Nasal cavity respiratory epithelium epithelial cell of viscerocranial mucosa (primary cell): ENCODE data around the gene SLC28A1. TPM values are rescaled to one million over a fixed set of nuclear protein-coding genes. Genes with fewer than 3 reads are reported as not detected.

Experiments used
- total RNA-seq: library from RNA; depleted of rRNA; stranded (reverse); fragments of >200 nt; gene quantifications from 2 replicates; pipeline ENCODE4 v1.2.3, GENCODE V29; 2014

Gene SLC28A1, protein sequence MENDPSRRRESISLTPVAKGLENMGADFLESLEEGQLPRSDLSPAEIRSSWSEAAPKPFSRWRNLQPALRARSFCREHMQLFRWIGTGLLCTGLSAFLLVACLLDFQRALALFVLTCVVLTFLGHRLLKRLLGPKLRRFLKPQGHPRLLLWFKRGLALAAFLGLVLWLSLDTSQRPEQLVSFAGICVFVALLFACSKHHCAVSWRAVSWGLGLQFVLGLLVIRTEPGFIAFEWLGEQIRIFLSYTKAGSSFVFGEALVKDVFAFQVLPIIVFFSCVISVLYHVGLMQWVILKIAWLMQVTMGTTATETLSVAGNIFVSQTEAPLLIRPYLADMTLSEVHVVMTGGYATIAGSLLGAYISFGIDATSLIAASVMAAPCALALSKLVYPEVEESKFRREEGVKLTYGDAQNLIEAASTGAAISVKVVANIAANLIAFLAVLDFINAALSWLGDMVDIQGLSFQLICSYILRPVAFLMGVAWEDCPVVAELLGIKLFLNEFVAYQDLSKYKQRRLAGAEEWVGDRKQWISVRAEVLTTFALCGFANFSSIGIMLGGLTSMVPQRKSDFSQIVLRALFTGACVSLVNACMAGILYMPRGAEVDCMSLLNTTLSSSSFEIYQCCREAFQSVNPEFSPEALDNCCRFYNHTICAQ
- not detected in 2 replicates for total RNA-seq

DNA sequence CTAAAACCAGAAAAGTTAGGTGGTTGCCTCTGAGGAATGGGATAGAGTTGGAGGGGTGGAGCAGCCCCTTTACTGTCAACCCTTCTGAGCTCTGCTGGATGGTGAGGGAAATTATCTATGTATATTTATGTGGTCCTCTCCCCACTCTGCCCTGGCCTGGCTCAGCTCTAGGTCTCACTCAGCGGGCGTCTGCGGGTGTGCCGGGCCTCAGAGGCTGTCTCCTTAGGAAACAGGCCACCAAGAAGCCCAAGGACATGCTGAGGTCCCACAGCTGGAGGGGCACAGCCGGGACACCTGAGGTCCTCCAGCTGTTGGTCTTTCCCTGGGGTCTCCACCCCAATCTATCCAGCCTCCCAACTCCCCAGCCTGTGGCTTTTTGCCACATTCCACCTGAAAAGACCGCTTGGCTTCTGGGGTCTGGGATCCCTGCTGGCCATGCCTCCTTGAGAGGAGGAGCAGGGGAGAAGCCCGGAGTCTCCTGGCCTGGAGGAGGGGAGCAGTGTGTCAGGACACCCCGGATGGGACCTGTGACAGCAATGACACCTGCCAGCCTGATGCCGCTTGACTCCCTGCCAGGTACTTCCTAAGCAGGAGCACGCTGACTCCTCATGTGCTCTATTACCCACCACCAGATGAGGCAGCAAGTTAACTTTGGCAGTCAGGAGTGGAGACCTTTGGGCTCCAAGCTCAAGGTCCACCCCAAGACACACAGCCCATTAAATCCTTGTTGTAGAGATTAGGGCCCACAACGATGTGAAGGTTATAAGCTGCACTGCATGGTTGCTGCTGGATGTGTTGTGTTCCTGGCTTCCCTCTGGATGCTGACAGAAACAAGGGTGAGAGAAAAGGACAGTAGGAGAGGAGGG, at the start of gene SLC28A1:
SLC28A1 (plus strand) TSS at position 747 of the 866 bp plus-strand sequence. CDS start 3,099 bp downstream, outside the sequence.

DNA sequence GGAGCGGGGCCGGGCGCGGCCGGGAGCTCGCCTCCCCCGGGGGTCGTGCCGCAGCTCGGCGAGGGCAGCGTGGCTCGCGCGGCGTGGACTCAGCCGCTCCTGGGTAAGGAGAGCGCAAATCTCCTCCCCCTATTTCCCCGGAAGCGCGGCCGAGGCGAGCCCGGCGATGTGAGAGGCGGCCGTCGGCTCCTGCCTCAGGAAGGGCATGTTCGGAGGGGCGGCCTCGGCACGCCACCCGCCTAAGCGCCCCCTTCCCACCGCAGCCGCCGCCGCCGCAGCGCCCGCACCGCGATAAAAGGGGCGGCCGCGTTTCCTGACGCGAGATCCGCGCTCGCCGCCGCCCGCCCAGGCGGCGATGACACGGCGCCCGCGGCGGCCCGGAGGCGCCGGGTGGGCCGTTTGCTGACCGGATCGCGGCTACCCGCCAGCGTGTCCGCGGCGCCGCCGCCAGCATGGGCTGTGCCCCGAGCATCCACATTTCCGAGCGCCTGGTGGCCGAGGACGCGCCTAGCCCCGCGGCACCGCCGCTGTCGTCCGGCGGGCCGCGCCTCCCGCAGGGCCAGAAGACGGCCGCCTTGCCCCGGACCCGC, 97.3 kb downstream of the SLC28A1 start, which contains the start of gene PDE8A:
PDE8A (plus strand) TSS at position 146 of the 590 bp plus-strand sequence; CDS start at position 453, 307 bp downstream.

Other genes with a start within 250 kb of the SLC28A1 start
- gene WDR73, start 230.4 kb upstream of the SLC28A1 start, total RNA-seq, result 27.7 and 28.7 TPM in 2 replicates
- gene NMB, start 226.5 kb upstream of the SLC28A1 start, total RNA-seq, result 1.2 and 1.4 TPM in 2 replicates
- 172 and 190 TPM in 2 replicates for gene SEC11A, start 168.5 kb upstream of the SLC28A1 start, total RNA-seq
- 3.4 and 9.9 TPM in 2 replicates for gene ZNF592, start 136.1 kb upstream of the SLC28A1 start, total RNA-seq
- under 0.01 and 0.85 TPM in 2 replicates for gene ALPK3, start 67.3 kb upstream of the SLC28A1 start, total RNA-seq
- 12.6 and 23.1 TPM in 2 replicates for gene PDE8A, start 97.2 kb downstream of the SLC28A1 start, total RNA-seq